AG09319 (cell line): ENCODE data around the gene ONECUT1.

Source experiments
- DNase-seq: peaks from one replicate; pipeline ENCODE4 v3.0.0-alpha.2; 2010; ENCODE audit warnings: low read depth; ENCODE audit errors: extremely low read depth
- CTCF ChIP-seq: IDR thresholded peaks from 2 replicates; pipeline ENCODE4 v1.5.1; 2011; ENCODE audit warnings: low read depth, mild to moderate bottlenecking, inconsistent platforms, low read length, moderate library complexity

The ONECUT1 gene

GRCh38 chr15:52789601-52790168 is 451 bp downstream of the ONECUT1 start:
- no peak for TF ChIP-seq CTCF
- DNase-seq = no peak

DNA sequence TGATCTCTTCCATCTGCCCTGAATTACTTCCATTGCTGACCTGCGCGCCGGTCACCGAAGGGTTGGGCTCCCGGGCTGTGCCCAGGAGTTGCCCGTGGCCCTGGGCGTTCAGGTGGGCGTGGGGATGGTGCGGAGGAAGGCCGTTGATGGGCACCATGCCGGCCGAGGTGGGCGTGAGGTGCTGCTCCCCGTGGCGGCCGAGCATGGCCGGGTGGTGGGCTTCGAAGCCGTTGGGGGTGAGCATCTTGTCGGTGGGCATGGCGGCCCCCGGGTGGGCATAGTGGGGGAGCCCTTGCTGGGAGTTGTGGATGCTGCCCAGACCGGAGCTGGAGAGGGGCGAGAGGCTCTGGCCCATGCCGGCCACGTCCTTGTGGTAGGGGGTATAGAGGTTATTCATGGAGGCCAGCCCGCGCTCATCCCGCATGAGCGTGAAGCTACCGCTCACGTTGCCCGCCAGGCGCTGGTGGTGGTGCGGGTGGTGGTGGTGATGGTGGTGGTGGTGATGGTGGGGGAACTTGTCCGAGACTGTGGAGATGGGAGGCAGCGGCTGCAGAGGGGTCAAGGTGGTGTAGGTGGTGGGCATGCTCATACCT is 1.0 kb downstream of the ONECUT1 start:
- TF ChIP-seq CTCF = no peak
- DNase-seq = no peak

GRCh38 chr15:52788099-52788986 is 1.8 kb downstream of the ONECUT1 start:
- no peak for DNase-seq
- no peak for TF ChIP-seq CTCF

- no peak for DNase-seq
- TF ChIP-seq CTCF = no peak
Measured at GRCh38 chr15:52787549-52788098, 2.5 kb downstream of the ONECUT1 start.

- no peak for DNase-seq
- TF ChIP-seq CTCF = no peak
Measured at GRCh38 chr15:52787123-52787503, 3.0 kb downstream of the ONECUT1 start.

DNA sequence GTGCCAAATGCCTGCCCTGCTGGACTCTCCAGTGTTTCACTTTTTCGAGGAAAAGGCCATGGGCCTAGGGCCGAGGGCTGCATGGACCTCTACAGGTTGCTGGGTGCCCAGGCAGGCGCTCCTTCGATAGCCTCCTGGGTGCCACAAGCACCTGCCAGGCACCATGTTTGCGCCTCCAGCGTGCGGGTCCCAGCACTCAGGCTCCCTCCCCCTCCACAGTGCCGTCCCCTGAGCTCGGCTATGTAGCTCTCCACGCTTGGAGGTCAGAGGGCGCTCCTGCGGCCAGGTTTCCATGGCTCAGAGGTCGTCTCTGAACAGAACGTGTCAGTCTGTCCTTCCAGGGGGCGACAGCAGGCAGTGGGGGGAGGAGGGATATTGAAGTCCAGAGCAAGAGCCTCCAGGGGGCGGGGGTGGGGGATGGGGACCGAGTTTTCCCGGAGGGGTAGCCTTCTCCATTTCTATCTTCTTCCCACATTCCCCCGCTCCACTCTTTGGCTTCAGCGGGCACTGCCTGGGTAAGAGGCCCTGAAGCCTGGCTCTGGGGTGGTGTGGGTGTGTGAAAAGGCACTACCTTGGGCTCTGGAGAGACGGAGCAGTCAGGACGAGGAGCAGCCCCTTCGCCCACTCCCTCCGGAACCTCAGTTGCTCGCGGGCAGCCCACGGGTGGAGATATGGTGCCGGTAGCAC is 3.6 kb downstream of the ONECUT1 start:
- TF ChIP-seq CTCF = no peak
- DNase-seq = no peak
